Activated CD4-positive, alpha-beta T cell treated with anti-CD3 and anti-CD28 coated beads, Interleukin-2, amount 10 ng/mL, durations not matched to agents 7 days and 5 days (primary cell): ENCODE results near the gene C6orf15. TPM values are rescaled to one million over a fixed set of nuclear protein-coding genes. Genes with fewer than 3 reads are reported as not detected.

Source experiments
- CTCF ChIA-PET: fragments of 350-600 bp; sonication (Branson Sonifier 250); formaldehyde crosslinking; loops from one replicate; lab custom pipeline; 2021; ENCODE audit warnings: antibody characterized with exemption; lab: Charles Lee
- POLR2A ChIA-PET: fragments of 350-600 bp; sonication (Branson Sonifier 250); formaldehyde crosslinking; loops from one replicate; lab custom pipeline; 2021; ENCODE audit warnings: antibody characterized with exemption; lab: Charles Lee
- DNase-seq: peaks from one replicate; pipeline ENCODE4 v3.0.0-alpha.2; 2020
- H3K27ac Mint-ChIP-seq: one replicate; pipeline ENCODE4 v1.8.0; 2021; ENCODE audit warnings: mild to moderate bottlenecking, moderate library complexity, mixed read lengths
- H3K27me3 Mint-ChIP-seq: one replicate; pipeline ENCODE4 v1.8.0; 2021; ENCODE audit warnings: mixed read lengths
- H3K36me3 Mint-ChIP-seq: one replicate; pipeline ENCODE4 v1.8.0; 2021; ENCODE audit warnings: low read depth, mixed read lengths
- H3K4me1 Mint-ChIP-seq: one replicate; pipeline ENCODE4 v1.8.0; 2021; ENCODE audit warnings: mixed read lengths
- H3K4me3 Mint-ChIP-seq: one replicate; pipeline ENCODE4 v1.8.0; 2021; ENCODE audit warnings: mild to moderate bottlenecking, moderate library complexity, mixed read lengths
- H3K9me3 Mint-ChIP-seq: one replicate; pipeline ENCODE4 v1.8.0; 2021; ENCODE audit warnings: mixed read lengths
- total RNA-seq, 2 experiments: library from RNA; stranded (reverse); gene quantifications; one replicate each; pipeline ENCODE4 v1.2.3, GENCODE V29; 2021

C6orf15 gene
- total RNA-seq, 2 experiments from 2014 or later, result not detected

DNA sequence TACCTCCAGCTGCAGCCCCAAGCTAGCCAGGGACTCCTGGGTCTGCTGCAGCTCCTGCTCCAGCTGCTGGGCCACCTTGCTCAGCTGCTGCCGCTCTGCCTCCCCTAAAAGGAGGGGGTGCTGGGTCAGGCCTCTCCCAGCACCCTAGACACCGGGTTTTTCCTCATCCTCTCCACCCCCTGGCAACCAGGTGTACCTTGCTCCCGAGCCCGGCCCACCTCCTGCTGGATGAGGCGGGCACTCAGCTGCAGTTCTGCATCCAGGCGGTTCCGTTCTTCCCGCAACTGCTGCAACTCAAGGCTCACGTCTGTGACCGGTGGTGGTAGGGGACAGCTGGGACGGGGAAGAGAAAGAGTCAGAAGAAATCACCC lies 32.6 kb upstream of the C6orf15 start:
- Mint-ChIP-seq H3K27me3 (no peaks in the 10 kb centered on the region), H3K4me1 (no peaks in the 10 kb centered on the region), H3K27ac (no peak overlapping the region), H3K4me3 (no peak overlapping the region), H3K36me3 (no peaks in the 10 kb centered on the region), H3K9me3 (no peaks in the 10 kb centered on the region)
- CTCF ChIA-PET, result interaction anchor here (1.1 to 2.8 kb wide), 3 partner anchors 21 to 47 kb away, joined by 3 to 6 read pairs (median 5); no protein-coding TSS in a partner anchor
- no peak for DNase-seq
- POLR2A ChIA-PET, result no interaction called here

DNA sequence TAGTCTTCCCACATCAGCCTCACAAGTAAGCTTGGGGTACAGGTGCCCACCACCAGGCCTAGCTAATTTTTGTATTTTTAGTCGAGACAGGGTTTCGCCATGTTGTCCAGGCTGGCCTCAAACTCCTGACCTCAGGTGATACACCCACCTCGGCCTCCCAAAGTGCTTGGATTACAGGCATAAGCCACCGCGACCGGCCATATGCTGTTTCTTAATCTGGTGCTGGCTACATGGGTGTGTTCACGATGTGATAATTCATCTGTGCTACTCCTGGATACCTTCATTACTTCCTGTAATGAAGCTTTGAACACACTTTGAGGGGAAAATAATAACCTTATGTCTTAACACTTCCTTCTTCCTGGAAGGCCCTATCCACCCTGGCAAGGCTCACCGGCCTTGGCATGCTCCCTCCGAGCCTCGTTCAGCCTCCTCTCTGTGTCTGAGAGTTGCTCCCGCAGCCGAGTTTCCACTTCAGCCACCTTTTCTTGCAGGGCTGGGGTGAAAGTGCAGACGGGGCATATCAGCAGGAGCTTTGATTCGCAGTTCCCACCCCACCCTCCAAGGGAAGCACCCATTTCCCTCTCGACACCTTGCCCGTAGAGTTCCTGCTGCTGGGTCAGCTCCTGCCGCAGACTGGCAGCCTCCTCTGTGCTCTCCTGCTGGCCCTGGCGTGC lies 32.1 kb upstream of the C6orf15 start:
- Mint-ChIP-seq H3K9me3 (no peaks in the 10 kb centered on the region), H3K27me3 (no peaks in the 10 kb centered on the region), H3K4me3 (no peak overlapping the region), H3K4me1 (no peaks in the 10 kb centered on the region), H3K27ac (no peak overlapping the region), H3K36me3 (no peaks in the 10 kb centered on the region)
- ChIA-PET POLR2A (no interaction called here), CTCF (interaction anchor here (1.8 to 2.8 kb wide), 2 partner anchors 21 to 48 kb away, joined by 5 to 6 read pairs; no protein-coding TSS in a partner anchor)
- no peak for DNase-seq

DNA sequence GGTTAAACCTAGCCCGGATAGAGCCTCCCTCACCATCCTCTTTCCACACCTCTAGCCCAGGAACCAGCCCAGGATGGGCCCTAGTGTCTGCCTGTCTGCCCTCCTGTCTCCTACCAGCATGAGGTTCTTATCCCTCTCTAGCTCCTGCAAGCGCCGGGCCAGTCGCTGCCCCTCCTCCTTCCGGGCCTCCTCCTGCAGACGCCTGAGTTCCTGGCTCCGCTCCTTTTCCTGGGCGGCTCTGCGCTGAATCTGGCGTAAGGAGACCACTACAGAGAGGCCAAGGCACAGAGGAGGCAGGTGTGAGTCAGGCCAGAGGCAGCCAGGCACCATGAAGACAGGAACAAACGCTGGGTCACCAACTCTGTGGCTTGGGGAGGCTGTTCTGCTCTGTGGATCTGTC lies 30.8 kb upstream of the C6orf15 start:
- DNase-seq, result no peak
- H3K9me3 Mint-ChIP-seq, result no peaks in the 10 kb centered on the region
- no peak overlapping the region for H3K4me3 Mint-ChIP-seq
- POLR2A ChIA-PET, result no interaction called here
- H3K27me3 Mint-ChIP-seq, result no peaks in the 10 kb centered on the region
- no peaks in the 10 kb centered on the region for H3K4me1 Mint-ChIP-seq
- H3K27ac Mint-ChIP-seq, result no peak overlapping the region
- CTCF ChIA-PET, result interaction anchor here (0.6 to 2.8 kb wide), 3 partner anchors 14 to 257 kb away, joined by 4 to 6 read pairs (median 4); no protein-coding TSS in a partner anchor
- no peaks in the 10 kb centered on the region for H3K36me3 Mint-ChIP-seq

DNA sequence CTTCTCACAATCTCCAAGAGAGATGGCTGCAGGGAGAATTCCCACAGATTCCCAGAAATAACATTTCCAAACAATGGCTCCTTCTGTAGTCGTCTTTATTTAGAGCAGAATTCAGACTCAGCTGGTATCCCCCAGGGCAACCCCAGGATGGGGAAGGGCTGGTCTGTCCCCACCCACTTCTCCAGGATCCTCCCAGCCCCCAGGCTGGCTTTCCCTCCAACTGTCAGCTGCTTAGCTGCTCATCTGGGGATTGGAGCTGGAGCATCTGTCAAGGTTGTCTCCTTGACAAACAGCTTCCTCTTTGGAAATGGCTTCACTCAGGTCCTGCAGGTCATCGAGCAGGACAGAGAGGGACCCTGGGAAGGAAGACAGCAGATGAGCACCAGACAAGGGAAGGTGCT lies 30.0 kb upstream of the C6orf15 start:
- no peaks in the 10 kb centered on the region for H3K27me3 Mint-ChIP-seq
- no peak overlapping the region for H3K27ac Mint-ChIP-seq
- no peak overlapping the region for H3K4me3 Mint-ChIP-seq
- ChIA-PET CTCF (interaction anchor here (0.6 to 1.5 kb wide), 5 partner anchors 14 to 257 kb away, joined by 3 to 4 read pairs (median 3); no protein-coding TSS in a partner anchor), POLR2A (no interaction called here)
- peaks cover 5% of the 10 kb centered on the region for H3K4me1 Mint-ChIP-seq
- H3K36me3 Mint-ChIP-seq, result no peaks in the 10 kb centered on the region
- no peak for DNase-seq
- no peaks in the 10 kb centered on the region for H3K9me3 Mint-ChIP-seq

DNA sequence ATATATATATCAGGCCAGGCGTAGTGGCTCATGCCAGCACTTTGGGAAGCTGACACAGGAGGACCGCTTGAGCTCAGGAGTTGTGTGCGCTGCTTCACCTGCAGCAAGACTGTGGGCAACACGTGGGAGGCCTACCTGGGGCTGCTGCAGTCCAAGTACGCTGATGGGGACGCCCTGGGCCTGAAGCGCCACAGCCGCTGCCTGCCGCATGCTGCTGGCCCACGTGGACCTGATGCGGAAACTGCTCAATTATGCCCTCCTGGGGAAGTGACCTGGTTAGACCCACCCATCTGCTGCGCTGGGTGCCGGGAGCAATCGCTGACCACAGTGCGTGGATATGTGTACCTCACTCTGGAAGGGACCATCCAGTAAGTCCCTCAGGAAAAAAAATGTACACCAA lies 28.3 kb upstream of the C6orf15 start:
- no peaks in the 10 kb centered on the region for H3K9me3 Mint-ChIP-seq
- DNase-seq, result no peak
- no peaks in the 10 kb centered on the region for H3K27me3 Mint-ChIP-seq
- no peak overlapping the region for H3K4me3 Mint-ChIP-seq
- no peaks in the 10 kb centered on the region for H3K36me3 Mint-ChIP-seq
- ChIA-PET POLR2A (interaction anchor here (0.6 kb wide), 1 partner anchor 378 kb away, joined by 3 read pairs; no protein-coding TSS in a partner anchor), CTCF (interaction anchor here (1.1 to 1.4 kb wide), 3 partner anchors 26 to 226 kb away, joined by 4 to 5 read pairs (median 4); partner anchors contain the start of gene PSORS1C1)
- no peak overlapping the region for H3K27ac Mint-ChIP-seq
- H3K4me1 Mint-ChIP-seq, result peaks cover 6% of the 10 kb centered on the region

DNA sequence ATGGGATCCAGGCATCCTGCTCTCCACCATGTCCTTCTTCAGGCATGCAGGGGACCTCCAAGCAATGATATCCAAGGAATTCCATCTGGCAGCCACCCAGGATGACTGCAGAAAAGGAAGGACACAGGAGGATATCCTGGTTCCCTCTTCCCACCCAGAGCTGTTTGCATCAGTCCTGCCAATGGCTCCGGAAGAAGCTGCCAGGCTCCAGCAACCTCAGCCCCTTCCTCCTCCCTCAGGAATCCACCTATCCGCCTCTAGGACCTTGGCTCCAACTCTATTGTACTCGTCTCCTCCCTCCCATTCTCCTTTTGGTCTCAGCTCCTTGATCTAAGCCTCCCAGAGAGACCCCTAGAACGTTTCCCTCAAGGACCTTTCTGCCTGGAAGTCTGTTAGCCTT lies 27.2 kb upstream of the C6orf15 start:
- H3K27ac Mint-ChIP-seq, result no peak overlapping the region
- no peak overlapping the region for H3K4me3 Mint-ChIP-seq
- H3K36me3 Mint-ChIP-seq, result no peaks in the 10 kb centered on the region
- POLR2A ChIA-PET, result no interaction called here
- H3K4me1 Mint-ChIP-seq, result peaks cover 6% of the 10 kb centered on the region
- no peak for DNase-seq
- no peaks in the 10 kb centered on the region for H3K27me3 Mint-ChIP-seq
- H3K9me3 Mint-ChIP-seq, result no peaks in the 10 kb centered on the region
- CTCF ChIA-PET, result interaction anchor here (0.7 to 1.9 kb wide), 5 partner anchors 13 to 227 kb away, joined by 3 to 7 read pairs (median 4); no protein-coding TSS in a partner anchor

DNA sequence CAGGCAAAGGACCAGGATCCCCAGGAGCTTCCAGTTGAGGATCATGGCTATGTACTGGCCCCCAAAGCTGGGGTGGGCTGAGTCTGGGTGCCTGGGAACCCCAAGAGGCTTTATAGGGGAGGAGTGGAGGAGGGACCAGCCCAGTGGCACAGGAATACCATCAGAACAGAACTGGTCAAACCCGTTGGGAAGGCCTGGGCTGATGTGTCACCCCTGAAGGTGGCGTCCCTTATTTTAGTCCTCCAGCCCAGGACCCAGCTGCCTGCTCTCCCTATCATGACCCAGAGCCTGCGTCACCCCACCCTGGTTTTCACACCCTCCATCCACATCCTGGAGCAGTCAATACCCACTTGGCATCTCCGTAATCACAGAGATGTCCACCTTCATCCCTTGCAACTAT lies 26.6 kb upstream of the C6orf15 start, which contains the start of gene PSORS1C2:
TSS of gene PSORS1C2 (minus strand) at position 85 of the 400 bp plus-strand sequence. CDS start at position 45, 40 bp downstream.
- Mint-ChIP-seq H3K9me3 (no peaks in the 10 kb centered on the region), H3K27ac (no peak within 1 kb of the TSS), H3K4me1 (peaks cover 6% of the 10 kb centered on the region), H3K4me3 (no peak within 1 kb of the TSS), H3K27me3 (no peaks in the 10 kb centered on the region), H3K36me3 (no peaks in the 10 kb centered on the region)
- no peak for DNase-seq
- ChIA-PET CTCF (interaction anchor here (0.8 to 1.9 kb wide), 7 partner anchors 14 to 228 kb away, joined by 3 to 7 read pairs (median 3); no protein-coding TSS in a partner anchor), POLR2A (no interaction called here)

DNA sequence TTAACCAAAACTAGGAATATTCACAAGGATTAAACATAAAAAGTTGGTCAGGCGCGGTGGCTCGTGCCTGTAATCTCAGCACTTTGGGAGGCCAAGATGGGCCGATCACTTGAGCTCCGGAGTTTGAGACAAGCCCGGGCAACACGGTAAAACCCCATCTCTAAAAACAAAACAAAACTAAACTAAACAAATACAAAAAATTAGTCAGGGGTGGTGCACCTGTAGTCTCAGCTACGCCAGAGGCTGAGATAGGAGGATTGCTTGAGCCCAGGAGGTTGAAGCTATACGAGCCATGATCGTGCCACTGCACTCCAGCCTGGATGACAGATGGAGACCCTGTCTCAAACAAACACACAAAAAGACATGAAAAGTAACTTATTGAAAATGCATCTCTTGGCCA lies 23.3 kb upstream of the C6orf15 start:
- Mint-ChIP-seq H3K27ac (no peak overlapping the region), H3K27me3 (no peaks in the 10 kb centered on the region), H3K4me3 (no peak overlapping the region), H3K9me3 (no peaks in the 10 kb centered on the region), H3K36me3 (no peaks in the 10 kb centered on the region), H3K4me1 (peaks cover 6% of the 10 kb centered on the region)
- CTCF ChIA-PET, result interaction anchor here (0.6 to 1.2 kb wide), 2 partner anchors 27 to 57 kb away, joined by 4 read pairs; no protein-coding TSS in a partner anchor
- no peak for DNase-seq
- POLR2A ChIA-PET, result interaction anchor here (0.6 kb wide), 1 partner anchor 214 kb away, joined by 3 read pairs; no protein-coding TSS in a partner anchor

DNA sequence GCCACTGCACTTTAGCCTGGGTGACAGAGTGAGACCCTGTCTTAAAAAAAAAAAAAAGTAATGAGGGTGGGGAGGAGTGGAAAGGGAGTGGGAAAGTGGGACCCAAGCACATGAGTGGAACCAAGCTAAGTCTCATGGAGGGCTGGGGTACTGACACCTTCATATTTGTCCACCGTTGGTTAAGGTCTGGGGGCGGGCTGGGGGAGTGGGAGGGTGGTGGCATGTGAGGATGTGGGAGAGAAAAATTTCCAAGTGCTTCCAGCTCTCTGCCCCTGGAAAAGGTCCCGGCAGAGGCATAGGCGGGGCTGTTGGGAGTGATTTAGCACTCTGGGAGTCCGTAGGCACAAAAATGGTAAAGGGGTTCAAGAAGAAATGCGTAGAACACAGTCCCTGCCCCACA lies 20.4 kb upstream of the C6orf15 start:
- DNase-seq, result no peak
- ChIA-PET CTCF (interaction anchor here (0.9 to 3.4 kb wide), 5 partner anchors 13 to 242 kb away, joined by 3 to 14 read pairs (median 3); partner anchors contain the start of gene C6orf15), POLR2A (no interaction called here)
- Mint-ChIP-seq H3K4me1 (peaks cover 5% of the 10 kb centered on the region), H3K27ac (no peak overlapping the region), H3K27me3 (peaks cover 13% of the 10 kb centered on the region), H3K36me3 (no peaks in the 10 kb centered on the region), H3K9me3 (no peaks in the 10 kb centered on the region), H3K4me3 (no peak overlapping the region)

DNA sequence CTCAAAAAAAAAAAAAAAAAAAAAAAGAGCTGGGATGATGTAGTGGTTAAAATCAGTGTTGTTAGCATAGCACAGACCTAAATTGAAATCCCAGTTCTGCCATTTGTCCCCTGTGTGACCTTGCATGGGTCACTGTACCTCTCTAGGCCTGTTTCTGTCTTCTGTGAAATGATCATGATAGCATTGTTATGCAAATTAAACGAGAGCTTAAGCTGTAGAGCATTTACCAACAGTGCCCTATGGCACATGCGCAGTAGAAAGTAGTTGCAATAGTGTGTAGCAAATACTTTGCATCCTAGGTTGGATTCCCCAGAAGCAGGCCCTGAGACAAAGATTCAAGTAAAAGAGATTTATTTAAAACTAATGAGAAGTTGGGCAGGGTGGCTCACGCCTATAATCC lies 19.2 kb upstream of the C6orf15 start:
- ChIA-PET CTCF (interaction anchor here (1.5 kb wide), 1 partner anchor 19 kb away, joined by 4 read pairs; the partner anchor contains the start of gene C6orf15), POLR2A (no interaction called here)
- H3K27ac Mint-ChIP-seq, result no peak overlapping the region
- no peaks in the 10 kb centered on the region for H3K36me3 Mint-ChIP-seq
- no peak overlapping the region for H3K4me3 Mint-ChIP-seq
- H3K4me1 Mint-ChIP-seq, result no peaks in the 10 kb centered on the region
- H3K27me3 Mint-ChIP-seq, result peaks cover 13% of the 10 kb centered on the region
- DNase-seq, result no peak
- H3K9me3 Mint-ChIP-seq, result no peaks in the 10 kb centered on the region

DNA sequence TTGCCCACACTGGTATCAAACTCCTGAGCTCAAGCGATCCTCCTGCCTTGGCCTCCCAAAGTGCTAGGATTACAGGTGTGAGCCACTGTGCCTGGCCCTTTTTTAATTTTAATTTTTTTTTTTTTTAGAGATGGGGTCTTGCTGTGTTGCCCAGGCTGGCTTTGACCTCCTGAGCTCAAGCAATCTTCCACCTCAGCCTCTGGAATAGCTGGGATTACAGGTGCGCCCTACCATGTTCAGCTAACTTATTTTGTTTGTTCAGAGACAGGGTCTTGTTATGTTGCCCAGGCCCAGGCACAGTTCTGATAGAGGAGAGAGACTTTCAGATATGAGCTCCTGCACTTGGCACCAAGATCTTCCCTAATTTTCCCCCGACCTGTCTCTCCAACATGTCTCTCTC lies 18.4 kb upstream of the C6orf15 start:
- Mint-ChIP-seq H3K9me3 (no peaks in the 10 kb centered on the region), H3K27ac (no peak overlapping the region), H3K4me3 (no peak overlapping the region), H3K4me1 (no peaks in the 10 kb centered on the region), H3K36me3 (no peaks in the 10 kb centered on the region), H3K27me3 (peaks cover 13% of the 10 kb centered on the region)
- CTCF ChIA-PET, result interaction anchor here (0.7 to 1.9 kb wide), 5 partner anchors 14 to 236 kb away, joined by 3 to 11 read pairs (median 4); no protein-coding TSS in a partner anchor
- POLR2A ChIA-PET, result interaction anchor here (0.5 kb wide), 1 partner anchor 178 kb away, joined by 3 read pairs; no protein-coding TSS in a partner anchor
- DNase-seq, result no peak

DNA sequence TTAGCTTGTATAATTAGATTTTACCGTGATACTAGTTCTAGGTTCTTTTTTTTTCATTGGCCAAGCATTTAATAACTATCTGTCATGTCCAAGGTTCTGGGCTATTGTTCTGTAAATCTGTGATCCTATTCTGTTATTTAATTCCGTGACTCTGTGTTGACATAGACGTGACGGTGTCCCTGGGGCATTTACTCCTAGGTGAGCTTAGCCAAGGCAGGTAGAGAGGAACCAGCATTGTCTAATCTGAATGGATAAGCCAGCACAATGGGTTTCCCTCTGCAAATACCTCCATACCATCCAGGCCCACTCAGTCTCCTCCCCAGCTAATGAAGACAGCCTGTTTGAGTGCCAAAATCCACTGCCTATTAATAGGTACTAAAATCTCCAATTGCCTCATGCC lies 16.8 kb upstream of the C6orf15 start:
- Mint-ChIP-seq H3K27me3 (peaks cover 13% of the 10 kb centered on the region), H3K9me3 (no peaks in the 10 kb centered on the region), H3K4me3 (no peak overlapping the region), H3K4me1 (no peaks in the 10 kb centered on the region), H3K36me3 (no peaks in the 10 kb centered on the region), H3K27ac (no peak overlapping the region)
- no peak for DNase-seq
- ChIA-PET CTCF (interaction anchor here (0.7 to 1.9 kb wide), 7 partner anchors 8 to 392 kb away, joined by 3 to 11 read pairs (median 3); no protein-coding TSS in a partner anchor), POLR2A (no interaction called here)
